Neural cell (in vitro differentiated cells): ENCODE data around the gene METTL8.

Source experiments
- CTCF ChIP-seq: fragments of 450-650 bp; IDR thresholded peaks from 2 replicates; pipeline ENCODE4 v1.5.1; 2014; ENCODE audit warnings: antibody characterized with exemption, mild to moderate bottlenecking, moderate library complexity; ENCODE audit not compliant: poor library complexity, severe bottlenecking
- EP300 ChIP-seq: fragments of 450-650 bp; conservative IDR thresholded peaks from 2 replicates; pipeline ENCODE4 v1.6.1; 2014; ENCODE audit warnings: antibody characterized with exemption, mild to moderate bottlenecking, moderate library complexity; ENCODE audit not compliant: poor library complexity, severe bottlenecking
- EZH2 ChIP-seq: fragments of 200-600, 300-800 bp; shearing (Covaris generic), sonication (generic); IDR thresholded peaks from 2 replicates; pipeline ENCODE4 v1.6.1; 2014; ENCODE audit warnings: antibody characterized with exemption, low read length, borderline replicate concordance, mild to moderate bottlenecking; ENCODE audit not compliant: insufficient read depth, poor library complexity, severe bottlenecking
- MXI1 ChIP-seq: fragments of 450-650 bp; conservative IDR thresholded peaks from 2 replicates; pipeline ENCODE4 v1.6.1; 2014; ENCODE audit warnings: antibody characterized with exemption, mild to moderate bottlenecking; ENCODE audit not compliant: poor library complexity, severe bottlenecking
- RAD21 ChIP-seq: fragments of 450-650 bp; conservative IDR thresholded peaks from 2 replicates; pipeline ENCODE4 v1.6.1; 2014; ENCODE audit warnings: antibody characterized with exemption, mild to moderate bottlenecking, moderate library complexity
- REST ChIP-seq: IDR thresholded peaks from 2 replicates; pipeline ENCODE4 v1.6.1; 2012; ENCODE audit warnings: borderline replicate concordance
- SMC3 ChIP-seq: fragments of 450-650 bp; conservative IDR thresholded peaks from 2 replicates; pipeline ENCODE4 v1.6.1; 2014; ENCODE audit warnings: antibody characterized with exemption, mild to moderate bottlenecking, moderate library complexity; ENCODE audit not compliant: poor library complexity

GRCh38 chr2:171362396-171362795, 71.4 kb downstream of the METTL8 start:
- TF ChIP-seq CTCF (no peak), REST (no peak), RAD21 (no peak), EP300 (no peak), SMC3 (no peak), EZH2 (no peak), MXI1 (no peak)
